Cardiac fibroblast (primary cell): Measurements from ENCODE around the gene NRG3.
A peak's percentile ranks its signal among the peaks of the same experiment; 100 is the strongest.

Source experiments
- DNase-seq, 2 donors: peaks; one replicate each; pipeline versions ENCODE4 v3.0.0 to v3.0.0-alpha.2; 2010; ENCODE audit warnings: low read depth in 2 of 2
- H3K4me3 ChIP-seq, 2 donors: replicated peaks in 1 of 2; 1 replicate in 1 of 2; 2 replicates in 1 of 2; pipeline ENCODE4 v1.5.1; 2011; ENCODE audit warnings: low read depth in 2 of 2, low read length in 2 of 2, mild to moderate bottlenecking in 2 of 2, moderate library complexity in 1 of 2
- TF ChIP-seq, protein P1 (sequence below): IDR thresholded peaks from one replicate; pipeline ENCODE4 v1.5.1; 2011; ENCODE audit warnings: low read depth, mild to moderate bottlenecking, low read length, inconsistent platforms

The NRG3 gene

DNA sequence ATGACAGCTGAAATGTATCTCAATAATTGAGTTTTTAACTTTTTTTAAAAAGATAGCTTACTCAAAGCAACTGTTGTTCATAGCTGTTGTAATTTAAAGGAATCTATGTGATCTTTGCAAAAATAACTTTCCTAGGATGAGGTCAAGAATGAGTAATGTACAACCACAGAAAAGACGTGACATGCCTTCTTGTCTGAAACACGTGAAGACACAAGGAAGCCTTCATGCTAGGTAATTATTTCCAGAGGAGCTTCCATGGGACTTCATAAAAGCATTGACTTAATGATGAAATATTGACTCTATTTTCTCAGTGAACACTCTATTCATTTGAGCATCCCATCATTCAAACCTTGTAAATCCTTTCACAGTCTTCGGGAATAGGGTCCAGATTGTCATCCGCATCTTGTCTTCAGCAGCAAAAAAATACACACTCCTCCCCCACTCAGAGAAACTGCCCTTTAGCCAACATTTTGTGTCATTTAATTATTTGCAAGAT lies 528.0 kb downstream of the NRG3 start:
- DNase-seq = peak in 1 of 2 donors; percentile 13
- no peak overlapping the region for H3K4me3 ChIP-seq
- TF ChIP-seq, protein P1, sequence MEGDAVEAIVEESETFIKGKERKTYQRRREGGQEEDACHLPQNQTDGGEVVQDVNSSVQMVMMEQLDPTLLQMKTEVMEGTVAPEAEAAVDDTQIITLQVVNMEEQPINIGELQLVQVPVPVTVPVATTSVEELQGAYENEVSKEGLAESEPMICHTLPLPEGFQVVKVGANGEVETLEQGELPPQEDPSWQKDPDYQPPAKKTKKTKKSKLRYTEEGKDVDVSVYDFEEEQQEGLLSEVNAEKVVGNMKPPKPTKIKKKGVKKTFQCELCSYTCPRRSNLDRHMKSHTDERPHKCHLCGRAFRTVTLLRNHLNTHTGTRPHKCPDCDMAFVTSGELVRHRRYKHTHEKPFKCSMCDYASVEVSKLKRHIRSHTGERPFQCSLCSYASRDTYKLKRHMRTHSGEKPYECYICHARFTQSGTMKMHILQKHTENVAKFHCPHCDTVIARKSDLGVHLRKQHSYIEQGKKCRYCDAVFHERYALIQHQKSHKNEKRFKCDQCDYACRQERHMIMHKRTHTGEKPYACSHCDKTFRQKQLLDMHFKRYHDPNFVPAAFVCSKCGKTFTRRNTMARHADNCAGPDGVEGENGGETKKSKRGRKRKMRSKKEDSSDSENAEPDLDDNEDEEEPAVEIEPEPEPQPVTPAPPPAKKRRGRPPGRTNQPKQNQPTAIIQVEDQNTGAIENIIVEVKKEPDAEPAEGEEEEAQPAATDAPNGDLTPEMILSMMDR = no peak

DNA sequence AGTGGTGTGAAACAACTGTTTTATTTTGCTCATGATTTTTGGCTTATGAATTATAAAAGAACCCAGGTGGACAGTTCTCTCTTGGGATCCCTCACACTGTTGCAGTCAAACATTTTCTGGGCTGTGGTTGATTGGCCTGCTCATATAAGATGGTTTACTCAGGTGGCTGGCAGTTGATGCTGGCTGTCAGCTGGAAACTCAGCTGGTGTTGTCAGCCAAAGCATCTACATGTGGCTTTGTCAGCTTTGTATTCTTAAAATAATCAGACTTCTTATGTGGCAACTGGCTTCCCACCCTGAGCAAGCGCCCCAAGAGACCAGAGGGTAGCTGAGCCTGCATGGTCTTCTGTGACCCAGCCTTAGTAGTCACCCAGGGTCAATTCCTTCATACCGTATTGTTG lies 534.7 kb downstream of the NRG3 start:
- TF ChIP-seq, protein P1 = no peak
- DNase-seq = no peak

GRCh38 chr10:82411416-82411815 lies 536.4 kb downstream of the NRG3 start:
- no peak overlapping the region for H3K4me3 ChIP-seq
- peak in 1 of 2 donors; percentile 14 for DNase-seq
- TF ChIP-seq, protein P1 = no peak

More for the DNA sequence above, 534.7 kb downstream of the NRG3 start:
- no peak overlapping the region for H3K4me3 ChIP-seq

GRCh38 chr10:82420001-82420400 lies 545.0 kb downstream of the NRG3 start:
- TF ChIP-seq, protein P1 = no peak
- no peak for DNase-seq
- no peak overlapping the region for H3K4me3 ChIP-seq

- H3K4me3 ChIP-seq = no peak overlapping the region
- DNase-seq = no peak
- TF ChIP-seq, protein P1 = no peak
These were observed 554.3 kb downstream of the NRG3 start for GRCh38 chr10:82429302-82429701.

GRCh38 chr10:82438277-82438676 lies 563.3 kb downstream of the NRG3 start:
- DNase-seq = no peak
- no peak overlapping the region for H3K4me3 ChIP-seq
- TF ChIP-seq, protein P1 = no peak

GRCh38 chr10:82440775-82441174 lies 565.8 kb downstream of the NRG3 start:
- no peak for DNase-seq
- H3K4me3 ChIP-seq = no peak overlapping the region
- TF ChIP-seq, protein P1 = no peak
